GM19193 (cell line): ENCODE results near the gene DGUOK.

ENCODE experiments used
- POLR2A ChIP-seq: IDR thresholded peaks from 4 replicates; pipeline ENCODE4 v1.6.1; 2011; ENCODE audit not compliant: insufficient read depth, insufficient read length; ENCODE audit errors: extremely low read depth

Gene DGUOK

GRCh38 chr2:73987948-73988700 is 61.4 kb downstream of the DGUOK start:
- TF ChIP-seq POLR2A, result no peak

DNA sequence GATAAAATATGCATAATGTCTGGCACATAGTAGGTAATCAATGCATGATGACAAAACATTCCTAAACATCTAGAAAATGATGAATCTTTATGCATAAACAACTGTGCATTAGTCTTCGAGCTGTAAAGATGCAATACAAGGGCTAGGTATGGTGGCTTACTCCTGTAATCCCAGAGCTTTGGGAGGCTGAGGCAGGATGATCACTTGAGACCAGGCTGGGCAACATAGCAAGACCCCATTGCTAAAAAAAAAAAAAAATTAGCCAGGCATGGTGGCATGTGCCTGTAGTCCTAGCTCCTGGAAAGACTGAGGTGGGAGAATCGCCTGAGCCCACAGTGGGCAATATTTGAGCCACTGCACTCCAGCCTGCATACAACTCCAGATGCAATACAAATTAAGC is 63.3 kb downstream of the DGUOK start:
- no peak for TF ChIP-seq POLR2A

GRCh38 chr2:73990531-73990930 is 63.9 kb downstream of the DGUOK start:
- no peak for TF ChIP-seq POLR2A

- no peak for TF ChIP-seq POLR2A
Measured at GRCh38 chr2:73992036-73992435, 65.4 kb downstream of the DGUOK start.

DNA sequence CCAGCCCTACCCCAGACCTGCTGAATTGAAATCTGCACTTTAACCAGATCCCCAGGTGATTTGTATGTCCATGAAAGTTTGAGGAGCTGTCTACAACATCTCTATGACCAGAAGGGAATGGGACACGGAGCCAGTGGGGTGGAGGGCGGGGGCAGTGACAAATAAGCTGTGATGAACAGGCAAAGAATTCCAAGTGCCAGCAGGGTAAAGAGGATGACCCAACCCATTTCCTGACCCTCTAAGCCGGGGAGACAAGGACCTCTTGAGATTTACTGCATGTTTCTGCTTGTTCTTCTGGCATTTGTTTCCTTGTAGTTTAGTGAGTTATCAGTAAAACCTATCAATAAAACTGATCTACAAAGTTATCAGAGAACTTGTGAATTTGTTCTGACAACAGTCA is 66.7 kb downstream of the DGUOK start:
- TF ChIP-seq POLR2A, result no peak

DNA sequence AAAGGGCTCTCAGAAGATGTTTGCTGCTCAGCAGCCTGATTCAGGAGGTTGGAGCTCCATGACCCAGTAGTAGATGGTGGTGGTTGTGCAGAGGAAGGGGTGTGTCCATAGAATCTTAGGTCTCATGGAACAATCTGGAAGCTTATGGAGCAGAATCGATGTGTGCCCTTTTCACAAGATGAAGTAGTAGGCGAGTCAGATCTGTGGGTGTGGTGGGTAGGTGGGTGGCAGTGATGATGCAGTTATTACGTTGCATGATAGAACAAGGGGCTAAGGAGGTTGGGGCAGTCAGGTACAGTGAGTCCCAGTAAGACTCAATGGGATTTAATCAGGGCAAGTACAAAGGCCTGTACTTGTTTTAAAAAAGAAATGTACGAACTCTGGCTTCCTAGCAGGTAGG is 67.1 kb downstream of the DGUOK start:
- no peak for TF ChIP-seq POLR2A

DNA sequence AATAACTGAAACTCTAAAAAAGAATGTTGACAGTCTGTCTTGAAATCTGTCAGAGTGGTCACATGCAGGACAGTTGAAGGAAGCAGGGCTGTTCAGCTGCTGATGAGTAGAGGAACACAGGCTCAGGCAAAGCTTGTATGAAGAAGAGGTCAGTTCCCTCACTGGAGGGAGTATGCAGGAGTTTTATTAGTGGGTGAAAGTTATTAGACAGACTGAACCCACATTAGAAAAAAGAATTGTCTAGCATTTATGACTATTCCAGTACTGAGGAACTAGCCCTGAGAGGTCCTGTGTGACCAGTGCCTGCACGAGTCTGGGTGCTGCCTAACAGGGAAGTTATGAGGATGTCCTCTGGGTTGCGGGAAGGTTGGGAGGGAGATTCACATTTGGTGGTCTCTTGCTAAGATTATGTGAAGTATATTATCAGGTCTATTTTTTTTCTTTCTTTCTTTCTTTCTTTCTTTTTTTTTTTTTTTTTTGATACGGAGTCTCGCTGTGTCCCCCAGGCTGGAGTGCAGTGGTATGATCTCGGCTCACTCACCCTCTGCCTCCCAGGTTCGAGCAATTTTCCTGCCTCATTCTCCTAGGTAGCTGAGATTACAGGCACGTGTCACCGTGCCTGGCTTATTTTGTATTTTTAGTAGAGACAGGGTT is 67.6 kb downstream of the DGUOK start:
- TF ChIP-seq POLR2A, result no peak

- no peak for TF ChIP-seq POLR2A
Measured at GRCh38 chr2:73995810-73996209, 69.1 kb downstream of the DGUOK start.

DNA sequence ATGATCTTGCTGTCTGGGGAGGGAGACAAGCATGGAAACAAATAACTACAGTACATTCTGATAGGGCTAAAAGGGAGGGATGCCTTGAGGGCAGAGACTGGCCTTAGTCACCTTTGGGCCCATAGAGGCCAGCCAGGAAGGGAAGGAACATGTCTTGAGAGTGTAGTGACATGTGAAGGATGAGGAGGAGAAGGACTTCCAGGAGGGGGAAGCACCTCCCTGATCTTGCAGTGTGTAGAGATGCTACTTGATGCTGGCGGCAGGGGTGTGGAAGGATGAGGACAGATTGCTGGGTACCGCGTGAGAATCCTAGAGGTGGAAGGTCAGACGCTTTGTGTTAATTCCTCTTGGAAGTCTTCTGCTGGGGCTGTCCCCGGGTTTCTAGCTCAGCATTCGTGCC is 71.1 kb downstream of the DGUOK start:
- TF ChIP-seq POLR2A, result no peak

- TF ChIP-seq POLR2A, result no peak
Measured at GRCh38 chr2:73998451-73998850, 71.8 kb downstream of the DGUOK start.

DNA sequence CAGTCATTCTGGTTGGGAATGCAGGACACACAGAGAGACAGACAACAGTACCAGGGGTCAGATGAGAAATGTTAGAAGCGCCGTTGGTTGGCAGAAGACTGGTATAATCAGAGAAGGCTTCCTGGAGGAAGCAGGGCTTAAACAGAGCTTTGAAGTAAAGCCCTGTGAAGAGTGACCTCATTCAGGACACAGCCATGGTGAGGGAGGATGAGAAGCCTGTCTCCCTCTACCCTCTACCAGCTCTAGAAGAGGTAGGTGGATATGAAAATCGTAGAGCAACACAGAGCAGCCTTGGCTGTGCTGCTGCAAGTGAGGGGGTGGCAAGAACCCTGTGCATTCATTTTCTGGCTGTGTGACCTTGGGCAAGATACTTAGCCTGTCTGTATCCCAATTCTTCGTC is 72.3 kb downstream of the DGUOK start:
- TF ChIP-seq POLR2A, result no peak

DNA sequence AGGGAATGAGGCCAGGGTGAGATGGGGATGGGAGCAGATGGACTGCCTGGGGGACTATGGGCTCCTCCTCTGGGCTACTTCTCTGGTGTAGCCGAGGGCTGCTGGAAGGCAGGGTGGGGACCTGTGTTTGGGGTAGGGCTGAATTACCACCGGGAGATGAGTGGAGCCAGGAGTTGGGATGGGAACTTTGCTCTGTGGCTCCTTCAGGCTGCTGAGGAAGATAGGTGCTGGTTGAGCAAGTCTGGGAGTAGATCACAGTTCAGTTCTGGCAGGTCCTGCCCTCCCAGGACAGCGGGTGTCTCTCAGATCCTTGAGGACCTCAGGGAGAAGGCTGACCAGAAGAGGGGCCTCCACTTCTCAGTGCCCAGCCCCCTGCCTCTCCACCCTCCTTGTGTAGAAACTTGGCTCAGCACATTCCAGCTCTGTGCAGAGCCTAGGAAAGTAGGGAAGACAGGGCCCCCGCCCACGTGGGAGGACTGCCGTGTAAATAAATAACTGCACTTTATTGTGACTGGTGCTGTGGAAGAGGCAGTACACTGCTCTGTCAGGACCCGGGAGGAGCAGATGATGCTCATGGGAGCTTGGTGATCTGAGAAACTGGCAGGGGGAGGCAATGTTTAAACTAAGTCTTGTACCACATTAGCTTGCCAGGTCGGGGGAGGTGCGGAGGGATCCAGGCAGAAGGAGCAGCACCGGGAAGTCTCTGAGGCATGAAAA is 73.4 kb downstream of the DGUOK start:
- TF ChIP-seq POLR2A, result no peak

DNA sequence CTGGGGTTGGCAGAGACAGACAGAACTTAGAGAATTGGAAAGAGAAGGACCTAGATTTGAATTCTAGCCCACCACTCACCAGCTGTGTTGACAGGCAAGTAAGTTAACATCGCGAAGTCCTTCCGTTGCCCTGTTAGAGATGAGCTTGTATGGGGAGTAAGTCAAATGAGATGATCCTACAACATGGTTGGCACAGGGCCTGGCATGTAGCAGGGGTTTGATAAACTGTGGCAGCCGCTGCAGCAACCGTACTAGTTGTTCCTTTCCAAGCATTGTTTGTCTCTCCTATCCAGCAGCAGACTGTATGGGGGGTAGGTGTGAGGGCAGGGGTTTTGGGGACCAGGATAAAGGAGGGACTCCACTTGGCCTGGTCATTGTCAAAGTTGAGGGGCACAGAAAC is 74.0 kb downstream of the DGUOK start:
- TF ChIP-seq POLR2A, result no peak

DNA sequence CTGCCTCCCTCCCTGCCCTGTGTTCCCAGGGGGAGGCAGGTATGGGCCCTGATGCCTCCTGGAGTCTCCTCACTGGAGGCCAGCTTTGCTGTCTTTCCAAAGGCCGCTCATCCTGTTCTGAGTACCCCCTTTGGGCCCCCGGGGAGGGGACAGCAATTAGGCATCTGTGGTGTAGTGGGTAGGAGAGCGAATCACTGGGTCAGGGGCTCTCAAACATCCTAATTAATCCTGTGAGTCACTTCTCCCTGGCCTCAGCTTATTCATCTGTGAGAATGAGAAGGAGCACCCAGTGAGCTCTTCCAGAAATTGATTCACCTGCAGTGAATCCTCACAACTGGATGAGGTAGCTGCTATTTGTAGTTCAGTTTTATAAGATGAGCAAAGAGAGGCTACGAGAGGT is 74.4 kb downstream of the DGUOK start:
- TF ChIP-seq POLR2A, result no peak

DNA sequence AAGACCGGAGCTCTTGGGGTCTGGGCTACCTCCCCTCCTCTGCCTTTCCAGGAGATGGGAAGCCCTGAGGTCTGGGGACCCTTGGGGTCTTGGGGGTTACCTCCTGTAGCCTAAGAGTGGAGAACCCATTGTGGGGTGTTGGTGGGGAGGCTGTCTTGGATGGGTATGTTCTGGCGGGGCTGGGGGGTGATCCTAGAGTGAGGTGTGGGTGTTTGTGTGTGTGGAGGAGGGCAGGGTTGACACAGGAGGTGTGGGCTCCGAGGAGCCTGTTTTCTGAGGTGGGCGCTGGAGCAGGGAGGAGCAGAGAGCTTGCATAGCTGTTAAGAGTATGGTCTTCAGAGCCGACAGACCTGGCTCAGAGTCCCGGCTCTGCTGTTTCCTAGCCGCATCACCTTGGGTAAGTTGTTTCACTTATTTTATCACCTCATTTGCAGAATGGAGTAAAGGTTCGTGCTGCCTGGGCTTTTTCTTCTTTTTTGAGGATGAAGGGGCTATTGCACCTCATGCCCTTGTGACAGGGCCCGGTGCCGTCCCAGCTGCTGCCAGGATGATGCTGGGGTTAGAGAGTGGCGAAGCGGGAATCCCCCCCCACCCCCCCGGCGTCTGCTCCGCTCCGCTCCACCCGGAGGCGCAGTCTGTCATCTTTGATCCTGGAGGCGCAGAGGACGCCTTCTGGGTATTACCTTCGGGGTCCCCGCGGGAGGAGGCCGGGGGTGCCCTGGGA is 75.3 kb downstream of the DGUOK start:
- no peak for TF ChIP-seq POLR2A

DNA sequence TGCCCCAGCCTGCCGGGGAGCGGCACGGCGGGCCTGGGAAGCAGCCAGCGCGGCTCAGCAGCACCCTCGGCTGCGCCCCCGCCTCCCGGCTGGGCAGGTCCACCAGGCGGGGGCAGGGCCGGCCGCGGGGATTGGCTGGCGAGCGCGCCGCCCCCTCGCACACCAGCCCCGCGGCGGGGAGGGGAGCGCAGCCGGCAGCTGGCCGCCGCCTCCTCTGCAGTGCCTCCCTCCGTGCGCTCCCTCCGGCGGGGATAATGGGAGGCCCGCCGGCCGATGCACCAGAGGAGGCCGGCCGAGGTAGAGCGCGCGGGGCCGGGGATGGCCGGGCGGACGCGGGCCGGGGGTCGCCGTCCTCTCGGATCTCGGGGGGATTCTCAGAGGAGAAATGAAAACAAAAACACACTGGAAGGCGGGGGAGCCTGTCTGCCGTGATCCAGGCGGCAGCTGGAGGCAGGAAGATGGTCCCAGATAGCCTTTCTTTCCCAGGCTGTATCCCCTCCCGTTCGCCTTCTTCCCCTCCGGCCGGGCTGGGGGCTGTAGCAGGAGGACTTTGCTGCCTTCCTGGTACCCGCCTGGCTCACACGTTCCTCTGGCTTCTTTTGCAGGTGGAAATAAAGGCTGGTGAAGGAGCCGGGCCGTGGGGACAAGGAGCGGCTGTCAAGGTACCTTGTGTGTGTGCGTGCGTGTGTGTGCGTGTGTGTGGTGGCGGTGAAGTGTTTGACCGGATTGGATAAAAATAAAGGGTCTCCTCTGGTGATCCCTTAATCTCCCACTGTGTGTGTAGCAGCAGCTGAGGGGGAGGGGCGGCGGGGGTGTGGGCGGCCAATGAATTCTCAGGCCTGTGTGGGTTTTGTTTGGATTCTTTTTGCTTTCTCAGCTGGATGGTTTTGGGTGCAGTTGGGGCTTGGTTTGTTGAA is 76.1 kb downstream of the DGUOK start:
- no peak for TF ChIP-seq POLR2A
